Measurements from ENCODE around the gene TRERF1. TPM values are rescaled to one million over a fixed set of nuclear protein-coding genes. Genes with fewer than 3 reads are reported as not detected.

TRERF1 gene
- total RNA-seq, 2 donors from 2014 or later = 3.5 to 3.8 TPM

DNA sequence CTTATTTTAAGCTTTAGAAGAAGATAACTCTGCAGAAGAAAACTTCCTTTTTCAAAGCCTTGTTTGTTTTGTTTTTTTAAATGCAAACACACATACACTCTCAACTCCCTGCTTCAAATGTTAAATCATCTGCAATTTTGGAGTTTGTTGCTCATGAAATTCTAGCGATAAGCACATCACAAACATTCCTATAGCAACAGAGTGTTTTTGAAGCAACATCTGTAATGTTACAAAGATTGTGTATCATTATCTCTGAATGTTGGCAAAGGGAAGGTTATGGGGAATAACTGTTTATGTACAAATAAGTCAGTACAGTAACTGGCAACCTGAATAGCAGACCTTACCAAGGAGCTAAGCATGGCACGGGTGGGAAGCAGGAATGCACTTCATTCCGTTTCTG is 149.3 kb downstream of the TRERF1 start:
- no peak overlapping the region for H3K4me3 ChIP-seq
- no peak overlapping the region for H3K9ac ChIP-seq (ENCODE audit: low read depth in 2 of 2, low read length in 2 of 2)
- TF ChIP-seq, protein P1, sequence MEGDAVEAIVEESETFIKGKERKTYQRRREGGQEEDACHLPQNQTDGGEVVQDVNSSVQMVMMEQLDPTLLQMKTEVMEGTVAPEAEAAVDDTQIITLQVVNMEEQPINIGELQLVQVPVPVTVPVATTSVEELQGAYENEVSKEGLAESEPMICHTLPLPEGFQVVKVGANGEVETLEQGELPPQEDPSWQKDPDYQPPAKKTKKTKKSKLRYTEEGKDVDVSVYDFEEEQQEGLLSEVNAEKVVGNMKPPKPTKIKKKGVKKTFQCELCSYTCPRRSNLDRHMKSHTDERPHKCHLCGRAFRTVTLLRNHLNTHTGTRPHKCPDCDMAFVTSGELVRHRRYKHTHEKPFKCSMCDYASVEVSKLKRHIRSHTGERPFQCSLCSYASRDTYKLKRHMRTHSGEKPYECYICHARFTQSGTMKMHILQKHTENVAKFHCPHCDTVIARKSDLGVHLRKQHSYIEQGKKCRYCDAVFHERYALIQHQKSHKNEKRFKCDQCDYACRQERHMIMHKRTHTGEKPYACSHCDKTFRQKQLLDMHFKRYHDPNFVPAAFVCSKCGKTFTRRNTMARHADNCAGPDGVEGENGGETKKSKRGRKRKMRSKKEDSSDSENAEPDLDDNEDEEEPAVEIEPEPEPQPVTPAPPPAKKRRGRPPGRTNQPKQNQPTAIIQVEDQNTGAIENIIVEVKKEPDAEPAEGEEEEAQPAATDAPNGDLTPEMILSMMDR (IDR thresholded peaks at IDR 0.05) = no peak
- no peaks in the 10 kb centered on the region for H3K4me1 ChIP-seq
- DNase-seq = no peak
- no peaks in the 10 kb centered on the region for H3K36me3 ChIP-seq
- no peaks in the 10 kb centered on the region for H3K9me3 ChIP-seq
- H3K27ac ChIP-seq = no peak overlapping the region
- H3K27me3 ChIP-seq = no peaks in the 10 kb centered on the region
- intact Hi-C loops (cut with DNase I) = no loop called here

DNA sequence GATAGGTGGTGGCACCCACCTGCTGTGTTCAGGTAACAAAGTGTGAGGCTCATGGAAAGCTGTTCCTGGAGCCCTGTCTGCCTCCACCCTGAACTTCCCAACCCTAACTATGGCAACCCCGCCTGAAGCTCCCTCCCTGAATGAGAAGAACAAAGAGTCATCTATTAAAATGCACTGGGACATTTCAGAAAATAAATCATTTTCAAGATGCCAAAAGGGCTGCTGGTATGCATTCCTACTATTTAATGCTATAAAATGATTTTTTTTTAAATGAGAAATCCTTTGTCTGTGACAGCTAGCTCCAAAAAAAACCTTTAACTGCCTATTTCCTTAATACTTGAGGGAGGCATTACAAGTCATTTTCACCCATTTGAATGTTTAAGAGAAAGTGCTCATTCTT is 149.7 kb downstream of the TRERF1 start:
- Histone ChIP-seq H3K27me3 (no peaks in the 10 kb centered on the region), H3K9ac (ENCODE audit: low read depth in 2 of 2, low read length in 2 of 2) (no peak overlapping the region), H3K4me1 (no peaks in the 10 kb centered on the region), H3K4me3 (no peak overlapping the region), H3K36me3 (no peaks in the 10 kb centered on the region), H3K27ac (no peak overlapping the region), H3K9me3 (no peaks in the 10 kb centered on the region)
- TF ChIP-seq, protein P1 (IDR thresholded peaks at IDR 0.05) = no peak
- DNase-seq = no peak
- intact Hi-C loops (cut with DNase I) = no loop called here

DNA sequence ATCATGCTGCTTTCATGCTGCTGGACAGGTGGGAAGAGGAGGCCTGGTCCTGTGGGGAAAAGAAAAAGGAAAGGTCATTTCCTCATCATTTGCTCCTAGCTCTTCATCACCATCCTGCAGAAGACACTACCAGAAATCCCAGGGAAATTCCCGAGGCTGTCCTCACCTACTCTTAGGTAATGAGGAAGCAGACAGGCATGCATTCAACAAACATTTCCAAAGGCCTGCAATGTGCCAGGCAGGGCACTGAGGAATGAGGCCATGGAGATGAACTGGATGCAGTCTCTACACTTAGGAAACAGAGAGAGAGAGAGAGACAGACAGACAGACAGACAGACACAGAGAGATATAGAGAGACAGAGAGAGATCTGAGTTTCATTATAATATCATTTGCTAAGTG is 151.0 kb downstream of the TRERF1 start:
- Histone ChIP-seq H3K9ac (ENCODE audit: low read depth in 2 of 2, low read length in 2 of 2) (no peak overlapping the region), H3K4me3 (no peak overlapping the region), H3K4me1 (no peaks in the 10 kb centered on the region), H3K27me3 (no peaks in the 10 kb centered on the region), H3K27ac (no peak overlapping the region), H3K9me3 (no peaks in the 10 kb centered on the region), H3K36me3 (no peaks in the 10 kb centered on the region)
- intact Hi-C loops (cut with DNase I) = no loop called here
- no peak for DNase-seq
- TF ChIP-seq, protein P1 (IDR thresholded peaks at IDR 0.05) = no peak

DNA sequence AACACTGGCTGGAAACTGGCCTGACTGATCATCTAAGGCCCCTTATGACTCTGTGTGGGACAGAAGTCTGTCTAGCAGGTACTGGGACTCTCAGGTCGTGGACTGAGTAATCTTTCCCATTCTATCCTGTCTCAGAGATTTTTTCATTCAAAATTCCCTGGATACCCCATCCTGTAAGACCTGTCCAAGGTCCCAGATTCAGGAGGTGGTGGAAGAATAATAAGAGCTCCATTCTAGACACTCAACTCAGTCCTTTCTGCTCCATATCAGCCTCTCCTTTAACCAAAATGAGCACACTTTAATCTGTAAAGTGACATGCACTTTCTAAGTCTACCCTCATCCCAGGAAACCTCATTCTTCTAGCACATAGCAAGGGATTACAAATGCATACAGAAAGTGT is 151.5 kb downstream of the TRERF1 start:
- Histone ChIP-seq H3K36me3 (no peaks in the 10 kb centered on the region), H3K4me3 (no peak overlapping the region), H3K27me3 (no peaks in the 10 kb centered on the region), H3K4me1 (no peaks in the 10 kb centered on the region), H3K9me3 (no peaks in the 10 kb centered on the region), H3K27ac (no peak overlapping the region), H3K9ac (ENCODE audit: low read depth in 2 of 2, low read length in 2 of 2) (no peak overlapping the region)
- no peak for DNase-seq
- intact Hi-C loops (cut with DNase I) = no loop called here
- TF ChIP-seq, protein P1 (IDR thresholded peaks at IDR 0.05) = no peak

DNA sequence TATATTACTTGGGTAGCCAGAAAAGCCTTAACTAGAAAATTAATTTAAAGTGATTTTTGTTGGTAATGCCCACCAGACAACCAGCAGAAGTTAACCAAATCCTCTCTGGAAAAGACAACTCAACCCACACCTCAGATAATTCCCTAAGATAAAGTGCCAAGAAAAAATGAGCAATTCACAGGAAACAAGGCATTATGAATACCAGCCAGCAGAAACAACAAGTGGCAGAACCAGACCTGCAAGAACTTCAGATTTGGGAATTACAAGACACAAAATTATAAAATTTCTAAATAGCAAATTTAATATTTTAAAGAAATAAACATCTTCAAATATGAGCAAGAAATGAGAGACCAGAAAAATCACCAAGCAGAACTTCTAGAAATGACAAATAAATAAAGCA is 154.1 kb downstream of the TRERF1 start:
- intact Hi-C loops (cut with DNase I) = no loop called here
- H3K4me1 ChIP-seq = no peaks in the 10 kb centered on the region
- H3K4me3 ChIP-seq = no peak overlapping the region

More for the DNA sequence above, 154.1 kb downstream of the TRERF1 start:
- TF ChIP-seq, protein P1 (IDR thresholded peaks at IDR 0.05) = no peak
- Histone ChIP-seq H3K36me3 (no peaks in the 10 kb centered on the region), H3K9ac (ENCODE audit: low read depth in 2 of 2, low read length in 2 of 2) (no peak overlapping the region), H3K27me3 (no peaks in the 10 kb centered on the region), H3K9me3 (no peaks in the 10 kb centered on the region), H3K27ac (no peak overlapping the region)
- no peak for DNase-seq
